HepG2 (cell line): ENCODE data around the gene SLC2A5. TPM values are rescaled to one million over a fixed set of nuclear protein-coding genes. Genes with fewer than 3 reads are reported as not detected.
"Not testable (repeated sequence)": the region's sequence is repeated elsewhere in the genome, so short reads cannot be mapped to it uniquely, and the experiment has no call there.

Experiments
- ATAC-seq: fragments of 200-7000 bp; cut with Tn5 transposase; 3 replicates; pipeline ENCODE4 v1.9.1; 2020; ENCODE audit warnings: mild to moderate bottlenecking, moderate library complexity
- BruUV-seq: library from RNA; stranded (reverse); fragments of 400-500 nt; replicated peaks from 2 replicates; lab custom pipeline; 2021; lab: Mats Ljungman, UMichigan
- CTCF ChIA-PET: fragments of 300-600 bp; formaldehyde crosslinking; extraction: SDS; loops from one replicate; lab custom pipeline; 2021; ENCODE audit warnings: low total read pairs, inconsistent platforms, low intra/inter-chr PET ratio; lab: Yijun Ruan, JAX
- POLR2A ChIA-PET: fragments of 350-600 bp; sonication (Branson Sonifier 250); formaldehyde crosslinking; loops from one replicate; lab custom pipeline; 2020; ENCODE audit warnings: antibody characterized with exemption, inconsistent platforms; lab: Yijun Ruan, JAX
- DNase-seq: peaks from one replicate; pipeline ENCODE4 v3.0.0-alpha.2; 2015; ENCODE audit warnings: low spot score
- FAIRE-seq: peaks from 3 replicates; lab custom pipeline; 2011; peaks lifted over from hg19 to GRCh38; lab: Jason Lieb, UNC
- H2AFZ ChIP-seq: one replicate; pipeline ENCODE4 v1.6.1; 2011; ENCODE audit warnings: low read length, inconsistent platforms
- H3K27ac ChIP-seq: fragments of 300-600 bp; 3 replicates; pipeline ENCODE4 v1.8.0; 2011; ENCODE audit warnings: mixed run types, mild to moderate bottlenecking, mixed read lengths, low read length, inconsistent platforms; ENCODE audit not compliant: insufficient read depth; ENCODE audit errors: extremely low read length
- H3K27me3 ChIP-seq, 2 experiments: fragments of 200-600 bp in 1 of 2; 2 replicates in 1 of 2; 3 replicates in 1 of 2; pipeline versions ENCODE4 v1.6.0 to v1.8.0; 2011; ENCODE audit warnings: low read length in 2 of 2, mild to moderate bottlenecking in 2 of 2, moderate library complexity in 2 of 2, inconsistent platforms in 1 of 2; ENCODE audit not compliant: insufficient read depth in 2 of 2, control insufficient read depth in 1 of 2
- H3K36me3 ChIP-seq, 2 experiments: fragments of 200-600 bp in 1 of 2; replicated peaks in 1 of 2; 2 replicates in 1 of 2; 3 replicates in 1 of 2; pipeline versions ENCODE4 v1.5.1 to v1.8.0; 2011; ENCODE audit warnings: low read length in 2 of 2, inconsistent platforms in 1 of 2; ENCODE audit not compliant: insufficient read depth in 2 of 2, control insufficient read depth in 1 of 2
- H3K4me1 ChIP-seq: 2 replicates; pipeline ENCODE4 v1.5.1; 2012; ENCODE audit warnings: low read length, inconsistent platforms; ENCODE audit not compliant: insufficient read depth
- H3K4me2 ChIP-seq: 2 replicates; pipeline ENCODE4 v1.6.0; 2011; ENCODE audit warnings: low read depth, low read length, inconsistent platforms
- H3K4me3 ChIP-seq, 3 experiments: fragments of 200-600 bp in 1 of 3; sonication (generic), shearing (Covaris generic) in 1 of 3; replicated peaks in 1 of 3; 2 replicates each; pipeline ENCODE4 v1.5.1; 2011 to 2016; ENCODE audit warnings: low read length in 3 of 3, inconsistent platforms in 2 of 3, low read depth in 2 of 3, mild to moderate bottlenecking in 2 of 3, control low read depth in 1 of 3, mixed read lengths in 1 of 3; ENCODE audit not compliant: insufficient read depth in 1 of 3
- H3K79me2 ChIP-seq: one replicate; pipeline ENCODE4 v1.6.1; 2011; ENCODE audit warnings: low read length, inconsistent platforms; ENCODE audit not compliant: insufficient read depth
- H3K9ac ChIP-seq: 2 replicates; pipeline ENCODE4 v1.6.0; 2011; ENCODE audit warnings: mild to moderate bottlenecking, low read depth, low read length, inconsistent platforms; ENCODE audit not compliant: insufficient read depth
- H3K9me3 ChIP-seq: 2 replicates; pipeline ENCODE4 v1.5.1; 2012; ENCODE audit warnings: mild to moderate bottlenecking, low read length
- H4K20me1 ChIP-seq: 2 replicates; pipeline ENCODE4 v1.6.0; 2011; ENCODE audit warnings: inconsistent platforms, mild to moderate bottlenecking, low read length, moderate library complexity; ENCODE audit not compliant: insufficient read depth
- ZNF329 ChIP-seq: sonication (generic); formaldehyde crosslinking; IDR thresholded peaks from 2 replicates; pipeline ENCODE4 v1.9.0; 2021; ENCODE audit warnings: low read depth, mild to moderate bottlenecking, missing genetic modification reagents
- WGBS: methylation state at CpG from one replicate; pipeline ENCODE4 v1.1.6; 2017; ENCODE audit warnings: low lambda C conversion rate; 5-methylcytosine and 5-hydroxymethylcytosine counted together
- in situ Hi-C: cut with HindIII; loops from 2 replicates; pipeline ENCODE4 v1.10.0; 2017; ENCODE audit warnings: low pct_unique_long_range_greater_than_20kb; ENCODE audit not compliant: extremely low pct_ligation_motif_present
- intact Hi-C: fragments of 100-400 bp; cut with micrococcal nuclease; formaldehyde crosslinking; loops from one replicate; pipeline ENCODE4 v1.10.0; 2022; ENCODE audit not compliant: unreplicated experiment
- polyA plus RNA-seq, 8 experiments: library from polyadenylated mRNA; depleted of rRNA in 3 of 8; stranded (reverse) in 7 of 8; unstranded in 1 of 8; fragments of >200 nt; fragmentation: Illumina TruSeq in 4 of 8; extraction: Trizol in 4 of 8; gene quantifications; 2 replicates each; pipeline versions ENCODE4 v1.2.1 to v1.2.3, GENCODE V29; 2011 to 2016; ENCODE audit warnings: low read depth in 4 of 8, missing spikeins in 1 of 8, mixed read lengths in 1 of 8; ENCODE audit not compliant: insufficient read depth in 1 of 8
- total RNA-seq, 5 experiments: library from RNA; depleted of rRNA; stranded (reverse); fragments of >200 nt; fragmentation: Illumina TruSeq; extraction: Trizol; gene quantifications; 2 replicates each; pipeline ENCODE4 v1.2.3, GENCODE V29; 2016; ENCODE audit warnings: low read depth in 1 of 5
- TF ChIP-seq, protein P1 (sequence below): sonication (generic); formaldehyde crosslinking; IDR thresholded peaks from 2 replicates; pipeline ENCODE4 v1.4.0; 2020; ENCODE audit warnings: missing genetic modification reagents
- TF ChIP-seq, protein P2 (sequence below): IDR thresholded peaks from 2 replicates; pipeline ENCODE4 v1.6.1; 2016; ENCODE audit warnings: low read depth

Gene SLC2A5
- total and polyA plus RNA-seq, 2 of the 13 experiments (the other 11 are each of a cell fraction or from before 2014, with no cell fraction given): 0.04 to 0.54 TPM

- no peak for DNase-seq
Observed at GRCh38 chr1:9022773-9023172, 46.7 kb downstream of the SLC2A5 start.

DNA sequence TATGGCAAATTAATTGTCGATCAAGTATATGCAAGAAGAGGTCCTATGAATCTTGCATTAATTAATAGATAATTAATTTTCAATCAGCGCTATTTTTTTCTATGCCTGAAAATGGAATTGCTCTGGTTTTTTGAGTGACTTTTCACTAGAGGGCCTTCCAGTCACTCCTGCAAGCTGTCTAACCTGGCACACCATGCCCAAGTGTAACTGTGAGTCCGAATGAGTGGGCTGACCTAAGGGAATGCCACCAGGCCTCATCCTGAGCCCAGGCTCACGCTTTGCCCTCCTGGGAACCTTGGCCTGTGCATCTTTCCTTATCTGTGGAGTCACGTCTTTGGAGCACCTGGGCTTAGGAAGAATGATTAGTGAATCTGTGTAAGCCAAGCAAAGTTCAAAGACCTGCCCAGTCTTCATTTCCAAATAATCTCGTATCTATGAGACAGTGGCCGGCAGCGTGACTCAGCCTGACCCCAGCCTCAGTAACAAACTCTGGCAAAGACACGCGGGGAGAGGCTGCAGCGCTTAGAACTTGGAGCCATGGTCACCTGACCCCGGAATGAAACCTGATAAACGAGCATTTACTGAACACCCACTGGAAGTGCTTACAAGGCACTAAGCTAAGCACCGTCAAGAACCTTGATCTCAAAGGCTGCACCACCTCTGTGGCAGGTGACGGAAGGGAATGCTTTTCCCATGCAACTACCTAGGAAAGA is 47.3 kb downstream of the SLC2A5 start:
- H3K9ac ChIP-seq, CTCF ChIA-PET, H3K36me3 ChIP-seq, BruUV-seq, H3K4me3 ChIP-seq, H4K20me1 ChIP-seq, H3K9me3 ChIP-seq, DNase-seq, POLR2A ChIA-PET, H2AFZ ChIP-seq, H3K79me2 ChIP-seq, H3K27ac ChIP-seq, intact Hi-C loops, in situ Hi-C loops: not testable (repeated sequence)
- FAIRE-seq (peak; percentile 90), ATAC-seq (peak; percentile 51)
- 19% methylated on average over 6 of the region's 15 CpGs for WGBS
- Histone ChIP-seq H3K4me2 (peak overlapping the region; percentile 49), H3K27me3 (peaks cover 0 to 17% of the 10 kb centered on the region in 2 experiments; a peak in 3 of 5 replicates), H3K4me1 (peaks cover 23% of the 10 kb centered on the region)

More at GRCh38 chr1:9022773-9023172, 46.7 kb downstream of the SLC2A5 start:
- Histone ChIP-seq H3K27me3 (peaks cover 0 to 13% of the 10 kb centered on the region in 2 experiments; a peak in 2 of 5 replicates), H4K20me1 (no peaks in the 10 kb centered on the region), H3K9ac (no peak overlapping the region), H3K4me1 (peaks cover 29% of the 10 kb centered on the region), H3K36me3 (no peaks in the 10 kb centered on the region), H2AFZ (no peak overlapping the region), H3K79me2 (no peaks in the 10 kb centered on the region), H3K9me3 (no peaks in the 10 kb centered on the region), H3K4me2 (peak overlapping the region; percentile 49), H3K27ac (no peak overlapping the region), H3K4me3 (no peak overlapping the region)
- POLR2A ChIA-PET: no interaction called here
- TF ChIP-seq, protein P1, sequence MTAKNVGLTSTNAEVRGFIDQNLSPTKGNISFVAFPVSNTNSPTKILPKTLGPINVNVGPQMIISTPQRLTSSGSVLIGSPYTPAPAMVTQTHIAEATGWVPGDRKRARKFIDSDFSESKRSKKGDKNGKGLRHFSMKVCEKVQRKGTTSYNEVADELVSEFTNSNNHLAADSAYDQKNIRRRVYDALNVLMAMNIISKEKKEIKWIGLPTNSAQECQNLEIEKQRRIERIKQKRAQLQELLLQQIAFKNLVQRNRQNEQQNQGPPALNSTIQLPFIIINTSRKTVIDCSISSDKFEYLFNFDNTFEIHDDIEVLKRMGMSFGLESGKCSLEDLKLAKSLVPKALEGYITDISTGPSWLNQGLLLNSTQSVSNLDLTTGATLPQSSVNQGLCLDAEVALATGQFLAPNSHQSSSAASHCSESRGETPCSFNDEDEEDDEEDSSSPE: no peak
- TF ChIP-seq, protein P2, sequence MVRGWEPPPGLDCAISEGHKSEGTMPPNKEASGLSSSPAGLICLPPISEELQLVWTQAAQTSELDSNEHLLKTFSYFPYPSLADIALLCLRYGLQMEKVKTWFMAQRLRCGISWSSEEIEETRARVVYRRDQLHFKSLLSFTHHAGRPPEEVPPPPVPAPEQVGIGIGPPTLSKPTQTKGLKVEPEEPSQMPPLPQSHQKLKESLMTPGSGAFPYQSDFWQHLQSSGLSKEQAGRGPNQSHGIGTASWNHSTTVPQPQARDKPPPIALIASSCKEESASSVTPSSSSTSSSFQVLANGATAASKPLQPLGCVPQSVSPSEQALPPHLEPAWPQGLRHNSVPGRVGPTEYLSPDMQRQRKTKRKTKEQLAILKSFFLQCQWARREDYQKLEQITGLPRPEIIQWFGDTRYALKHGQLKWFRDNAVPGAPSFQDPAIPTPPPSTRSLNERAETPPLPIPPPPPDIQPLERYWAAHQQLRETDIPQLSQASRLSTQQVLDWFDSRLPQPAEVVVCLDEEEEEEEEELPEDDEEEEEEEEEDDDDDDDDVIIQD: no peak
- TF ChIP-seq ZNF329 (CRISPR knock-in tag): no peak
- in situ Hi-C loops: no loop called here
- FAIRE-seq (no peak), ATAC-seq (peak; percentile 37; the same call in 2 of the 3 replicates)
- intact Hi-C loops: no loop called here
- BruUV-seq: no TSS peak
- 32% methylated on average over 7 of the region's 10 CpGs for WGBS
- CTCF ChIA-PET: no interaction called here
